Measurements from ENCODE around the gene PRPSAP1.

Gene PRPSAP1

GRCh38 chr17:76293106-76293505 lies 60.6 kb downstream of the PRPSAP1 start:
- H3K4me1 ChIP-seq (ENCODE audit: control insufficient read depth, insufficient read depth, low read length, unreplicated experiment): no peaks in the 10 kb centered on the region
- H2AFZ ChIP-seq (ENCODE audit: low read length, unreplicated experiment): no peak overlapping the region
- H3K79me2 ChIP-seq (ENCODE audit: control insufficient read depth, insufficient read depth, low read length, unreplicated experiment): no peaks in the 10 kb centered on the region
- H3K4me3 ChIP-seq (ENCODE audit: low read depth, low read length): no peak overlapping the region
- H3K27me3 ChIP-seq (ENCODE audit: insufficient read depth, low read length): no peaks in the 10 kb centered on the region
- no peaks in the 10 kb centered on the region for H3K36me3 ChIP-seq (ENCODE audit: insufficient read depth, low read length)
- no peak overlapping the region for H3K27ac ChIP-seq (ENCODE audit: low read depth, low read length)

GRCh38 chr17:76292567-76292966 lies 61.1 kb downstream of the PRPSAP1 start:
- Histone ChIP-seq H3K36me3 (ENCODE audit: insufficient read depth, low read length) (no peaks in the 10 kb centered on the region), H3K27me3 (ENCODE audit: insufficient read depth, low read length) (no peaks in the 10 kb centered on the region), H2AFZ (ENCODE audit: low read length, unreplicated experiment) (no peak overlapping the region), H3K4me1 (ENCODE audit: control insufficient read depth, insufficient read depth, low read length, unreplicated experiment) (no peaks in the 10 kb centered on the region), H3K4me3 (ENCODE audit: low read depth, low read length) (no peak overlapping the region), H3K79me2 (ENCODE audit: control insufficient read depth, insufficient read depth, low read length, unreplicated experiment) (no peaks in the 10 kb centered on the region), H3K27ac (ENCODE audit: low read depth, low read length) (no peak overlapping the region)

GRCh38 chr17:76281573-76282371 lies 71.9 kb downstream of the PRPSAP1 start:
- H3K4me1 ChIP-seq (ENCODE audit: control insufficient read depth, insufficient read depth, low read length, unreplicated experiment): no peaks in the 10 kb centered on the region
- no peaks in the 10 kb centered on the region for H3K36me3 ChIP-seq (ENCODE audit: insufficient read depth, low read length)
- H3K27ac ChIP-seq (ENCODE audit: low read depth, low read length): no peak overlapping the region
- no peaks in the 10 kb centered on the region for H3K79me2 ChIP-seq (ENCODE audit: control insufficient read depth, insufficient read depth, low read length, unreplicated experiment)
- no peak overlapping the region for H3K4me3 ChIP-seq (ENCODE audit: low read depth, low read length)
- no peak overlapping the region for H2AFZ ChIP-seq (ENCODE audit: low read length, unreplicated experiment)
- no peaks in the 10 kb centered on the region for H3K27me3 ChIP-seq (ENCODE audit: insufficient read depth, low read length)

- Histone ChIP-seq H3K36me3 (ENCODE audit: insufficient read depth, low read length) (no peaks in the 10 kb centered on the region), H2AFZ (ENCODE audit: low read length, unreplicated experiment) (no peak overlapping the region), H3K79me2 (ENCODE audit: control insufficient read depth, insufficient read depth, low read length, unreplicated experiment) (no peaks in the 10 kb centered on the region), H3K4me1 (ENCODE audit: control insufficient read depth, insufficient read depth, low read length, unreplicated experiment) (no peaks in the 10 kb centered on the region), H3K4me3 (ENCODE audit: low read depth, low read length) (no peak overlapping the region), H3K27ac (ENCODE audit: low read depth, low read length) (no peak overlapping the region), H3K27me3 (ENCODE audit: insufficient read depth, low read length) (no peaks in the 10 kb centered on the region)
Observed at GRCh38 chr17:76280650-76281049, 73.1 kb downstream of the PRPSAP1 start.

GRCh38 chr17:76279742-76280287 lies 73.9 kb downstream of the PRPSAP1 start:
- Histone ChIP-seq H3K4me3 (ENCODE audit: low read depth, low read length) (no peak overlapping the region), H3K79me2 (ENCODE audit: control insufficient read depth, insufficient read depth, low read length, unreplicated experiment) (no peaks in the 10 kb centered on the region), H3K27me3 (ENCODE audit: insufficient read depth, low read length) (no peaks in the 10 kb centered on the region), H2AFZ (ENCODE audit: low read length, unreplicated experiment) (no peak overlapping the region), H3K27ac (ENCODE audit: low read depth, low read length) (no peak overlapping the region), H3K4me1 (ENCODE audit: control insufficient read depth, insufficient read depth, low read length, unreplicated experiment) (no peaks in the 10 kb centered on the region), H3K36me3 (ENCODE audit: insufficient read depth, low read length) (no peaks in the 10 kb centered on the region)

- Histone ChIP-seq H2AFZ (ENCODE audit: low read length, unreplicated experiment) (no peak overlapping the region), H3K36me3 (ENCODE audit: insufficient read depth, low read length) (no peaks in the 10 kb centered on the region), H3K27me3 (ENCODE audit: insufficient read depth, low read length) (no peaks in the 10 kb centered on the region), H3K4me3 (ENCODE audit: low read depth, low read length) (no peak overlapping the region), H3K79me2 (ENCODE audit: control insufficient read depth, insufficient read depth, low read length, unreplicated experiment) (no peaks in the 10 kb centered on the region), H3K27ac (ENCODE audit: low read depth, low read length) (no peak overlapping the region), H3K4me1 (ENCODE audit: control insufficient read depth, insufficient read depth, low read length, unreplicated experiment) (no peaks in the 10 kb centered on the region)
Observed at GRCh38 chr17:76278952-76279741, 74.6 kb downstream of the PRPSAP1 start.

- Histone ChIP-seq H3K36me3 (ENCODE audit: insufficient read depth, low read length) (no peaks in the 10 kb centered on the region), H3K4me3 (ENCODE audit: low read depth, low read length) (no peak overlapping the region), H3K27me3 (ENCODE audit: insufficient read depth, low read length) (no peaks in the 10 kb centered on the region), H3K27ac (ENCODE audit: low read depth, low read length) (no peak overlapping the region), H2AFZ (ENCODE audit: low read length, unreplicated experiment) (no peak overlapping the region), H3K79me2 (ENCODE audit: control insufficient read depth, insufficient read depth, low read length, unreplicated experiment) (no peaks in the 10 kb centered on the region), H3K4me1 (ENCODE audit: control insufficient read depth, insufficient read depth, low read length, unreplicated experiment) (no peaks in the 10 kb centered on the region)
Observed at GRCh38 chr17:76278268-76278908, 75.3 kb downstream of the PRPSAP1 start.

- H3K27ac ChIP-seq (ENCODE audit: low read depth, low read length): no peak overlapping the region
- no peaks in the 10 kb centered on the region for H3K27me3 ChIP-seq (ENCODE audit: insufficient read depth, low read length)
- H3K4me3 ChIP-seq (ENCODE audit: low read depth, low read length): no peak overlapping the region
- no peak overlapping the region for H2AFZ ChIP-seq (ENCODE audit: low read length, unreplicated experiment)
- no peaks in the 10 kb centered on the region for H3K79me2 ChIP-seq (ENCODE audit: control insufficient read depth, insufficient read depth, low read length, unreplicated experiment)
- H3K4me1 ChIP-seq (ENCODE audit: control insufficient read depth, insufficient read depth, low read length, unreplicated experiment): no peaks in the 10 kb centered on the region
- H3K36me3 ChIP-seq (ENCODE audit: insufficient read depth, low read length): no peaks in the 10 kb centered on the region
Observed at GRCh38 chr17:76277300-76278267, 76.1 kb downstream of the PRPSAP1 start.

- Histone ChIP-seq H3K27me3 (ENCODE audit: insufficient read depth, low read length) (no peaks in the 10 kb centered on the region), H3K36me3 (ENCODE audit: insufficient read depth, low read length) (no peaks in the 10 kb centered on the region), H3K79me2 (ENCODE audit: control insufficient read depth, insufficient read depth, low read length, unreplicated experiment) (no peaks in the 10 kb centered on the region), H3K4me3 (ENCODE audit: low read depth, low read length) (no peak overlapping the region), H2AFZ (ENCODE audit: low read length, unreplicated experiment) (no peak overlapping the region), H3K27ac (ENCODE audit: low read depth, low read length) (no peak overlapping the region), H3K4me1 (ENCODE audit: control insufficient read depth, insufficient read depth, low read length, unreplicated experiment) (no peaks in the 10 kb centered on the region)
Observed at GRCh38 chr17:76276461-76277299, 77.0 kb downstream of the PRPSAP1 start.
